Measurements from ENCODE around the gene POC1A.
A peak's percentile ranks its signal among the peaks of the same experiment; 100 is the strongest.

Gene POC1A

DNA sequence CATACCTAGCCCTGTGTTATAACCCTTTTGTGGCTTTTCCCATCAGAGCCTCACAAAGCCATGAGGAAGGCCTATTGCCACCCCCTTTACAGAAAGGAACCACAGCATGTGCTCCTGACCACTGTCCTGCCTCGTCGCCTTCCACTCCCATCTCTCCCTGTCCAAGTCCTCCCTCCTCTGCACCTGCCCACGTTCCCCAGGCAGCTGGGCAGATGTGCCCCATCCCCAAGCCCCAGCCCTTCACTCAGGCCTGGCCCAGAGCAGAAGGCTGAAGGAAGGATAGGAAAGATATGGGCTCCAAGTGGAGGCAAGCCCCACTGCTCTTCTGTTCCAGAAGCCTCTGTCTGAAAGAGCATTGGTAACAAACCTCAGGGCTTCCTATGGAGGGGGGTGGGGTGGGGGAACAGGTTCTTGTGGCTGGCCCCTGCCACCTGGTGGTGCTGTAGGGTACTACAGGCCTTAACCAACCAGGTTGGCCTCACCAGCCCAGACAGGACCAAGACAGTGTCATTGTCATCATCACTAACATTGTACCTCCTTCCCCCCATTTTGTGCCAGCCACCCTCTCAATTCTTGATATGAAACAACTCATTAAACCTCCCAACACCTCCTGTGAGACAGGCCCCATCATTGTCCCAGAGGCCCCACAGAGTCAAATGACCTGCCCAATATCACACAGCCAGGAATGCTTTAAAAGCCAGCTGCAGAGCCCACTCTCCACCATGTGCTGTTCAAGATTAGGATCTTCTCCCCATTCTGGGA, 10.0 kb downstream of the POC1A start:
- Mint-ChIP-seq H3K36me3 (ENCODE audit: low read depth) (peaks cover 6% of the 10 kb centered on the region), H3K4me3 (no peak overlapping the region), H3K9me3 (no peaks in the 10 kb centered on the region), H3K27me3 (ENCODE audit: low read depth, poor library complexity) (no peaks in the 10 kb centered on the region), H3K27ac (peak overlapping the region; percentile 59), H3K4me1 (no peaks in the 10 kb centered on the region)
- peak; percentile 91 for DNase-seq
- TF ChIP-seq, protein P1, sequence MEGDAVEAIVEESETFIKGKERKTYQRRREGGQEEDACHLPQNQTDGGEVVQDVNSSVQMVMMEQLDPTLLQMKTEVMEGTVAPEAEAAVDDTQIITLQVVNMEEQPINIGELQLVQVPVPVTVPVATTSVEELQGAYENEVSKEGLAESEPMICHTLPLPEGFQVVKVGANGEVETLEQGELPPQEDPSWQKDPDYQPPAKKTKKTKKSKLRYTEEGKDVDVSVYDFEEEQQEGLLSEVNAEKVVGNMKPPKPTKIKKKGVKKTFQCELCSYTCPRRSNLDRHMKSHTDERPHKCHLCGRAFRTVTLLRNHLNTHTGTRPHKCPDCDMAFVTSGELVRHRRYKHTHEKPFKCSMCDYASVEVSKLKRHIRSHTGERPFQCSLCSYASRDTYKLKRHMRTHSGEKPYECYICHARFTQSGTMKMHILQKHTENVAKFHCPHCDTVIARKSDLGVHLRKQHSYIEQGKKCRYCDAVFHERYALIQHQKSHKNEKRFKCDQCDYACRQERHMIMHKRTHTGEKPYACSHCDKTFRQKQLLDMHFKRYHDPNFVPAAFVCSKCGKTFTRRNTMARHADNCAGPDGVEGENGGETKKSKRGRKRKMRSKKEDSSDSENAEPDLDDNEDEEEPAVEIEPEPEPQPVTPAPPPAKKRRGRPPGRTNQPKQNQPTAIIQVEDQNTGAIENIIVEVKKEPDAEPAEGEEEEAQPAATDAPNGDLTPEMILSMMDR (IDR thresholded peaks at IDR 0.05): peak; percentile 94

DNA sequence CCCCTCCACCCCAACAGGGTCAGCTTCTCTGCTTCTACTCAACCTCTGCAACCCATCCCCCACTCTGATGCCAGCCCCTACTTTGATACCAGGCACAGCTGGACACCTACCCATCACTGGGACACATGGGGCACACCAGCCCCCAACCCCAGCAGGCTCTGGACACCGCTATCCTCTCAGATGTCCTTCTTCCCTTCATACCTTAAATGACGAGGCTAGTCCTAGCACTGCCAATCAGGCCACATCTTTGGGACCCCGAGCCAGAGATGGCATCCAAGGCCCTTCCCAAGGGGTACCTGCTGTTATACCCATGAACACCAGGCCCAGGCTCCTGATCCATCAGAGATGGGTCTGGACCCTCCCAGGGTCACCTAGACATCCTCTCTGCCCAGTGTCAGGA, 10.6 kb downstream of the POC1A start:
- H3K4me1 Mint-ChIP-seq: no peaks in the 10 kb centered on the region
- H3K9me3 Mint-ChIP-seq: no peaks in the 10 kb centered on the region
- no peak overlapping the region for H3K4me3 Mint-ChIP-seq
- H3K27me3 Mint-ChIP-seq (ENCODE audit: low read depth, poor library complexity): no peaks in the 10 kb centered on the region
- TF ChIP-seq, protein P1 (IDR thresholded peaks at IDR 0.05): no peak
- H3K36me3 Mint-ChIP-seq (ENCODE audit: low read depth): peaks cover 5% of the 10 kb centered on the region
- no peak overlapping the region for H3K27ac Mint-ChIP-seq
- no peak for DNase-seq

DNA sequence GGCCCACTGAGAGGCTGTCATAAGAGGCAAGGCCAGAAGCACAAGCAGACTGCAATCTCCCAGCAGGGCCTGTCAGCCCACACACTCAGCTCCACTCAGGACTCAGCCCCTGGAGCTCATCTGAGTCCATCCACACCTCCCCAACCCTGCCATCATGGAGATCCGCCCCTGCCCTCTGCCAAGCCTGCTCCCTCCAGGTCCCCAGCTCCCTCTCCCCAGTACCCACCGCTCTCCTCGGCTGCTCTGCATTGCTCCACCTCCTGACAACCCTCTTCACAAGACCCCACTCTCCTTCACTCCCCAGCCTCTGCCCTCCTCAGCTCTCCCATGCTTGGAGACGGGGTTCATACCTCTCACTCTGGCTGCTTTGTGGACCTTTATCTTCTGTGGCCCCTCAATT, 11.1 kb downstream of the POC1A start:
- H3K4me1 Mint-ChIP-seq: no peaks in the 10 kb centered on the region
- TF ChIP-seq, protein P1 (IDR thresholded peaks at IDR 0.05): no peak
- H3K27me3 Mint-ChIP-seq (ENCODE audit: low read depth, poor library complexity): no peaks in the 10 kb centered on the region
- H3K9me3 Mint-ChIP-seq: no peaks in the 10 kb centered on the region
- H3K27ac Mint-ChIP-seq: no peak overlapping the region
- DNase-seq: no peak
- H3K36me3 Mint-ChIP-seq (ENCODE audit: low read depth): peaks cover 7% of the 10 kb centered on the region
- H3K4me3 Mint-ChIP-seq: no peak overlapping the region

DNA sequence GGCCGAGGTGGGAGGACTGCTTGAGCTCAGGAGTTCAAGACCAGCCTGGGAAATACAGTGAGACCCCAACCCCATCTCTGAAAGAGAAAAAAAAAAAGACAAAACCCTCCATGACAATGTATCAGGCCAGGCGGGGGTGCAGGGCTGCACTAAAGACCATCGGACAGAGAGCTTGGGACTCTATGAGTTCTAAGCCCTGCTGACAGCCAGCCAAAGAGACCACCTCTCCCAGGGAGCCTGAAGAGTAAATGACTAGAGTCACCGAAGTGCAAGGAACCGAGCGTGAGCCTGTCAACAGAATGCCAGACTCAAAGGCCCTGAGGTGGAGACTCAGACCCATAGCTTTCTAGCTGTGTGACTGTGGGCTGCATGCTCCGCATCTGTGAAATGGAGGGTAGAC, 12.5 kb downstream of the POC1A start:
- no peaks in the 10 kb centered on the region for H3K9me3 Mint-ChIP-seq
- H3K4me1 Mint-ChIP-seq: no peaks in the 10 kb centered on the region
- H3K27ac Mint-ChIP-seq: no peak overlapping the region
- H3K4me3 Mint-ChIP-seq: no peak overlapping the region
- peaks cover 4% of the 10 kb centered on the region for H3K36me3 Mint-ChIP-seq (ENCODE audit: low read depth)
- no peaks in the 10 kb centered on the region for H3K27me3 Mint-ChIP-seq (ENCODE audit: low read depth, poor library complexity)
- no peak for DNase-seq
- TF ChIP-seq, protein P1 (IDR thresholded peaks at IDR 0.05): no peak

DNA sequence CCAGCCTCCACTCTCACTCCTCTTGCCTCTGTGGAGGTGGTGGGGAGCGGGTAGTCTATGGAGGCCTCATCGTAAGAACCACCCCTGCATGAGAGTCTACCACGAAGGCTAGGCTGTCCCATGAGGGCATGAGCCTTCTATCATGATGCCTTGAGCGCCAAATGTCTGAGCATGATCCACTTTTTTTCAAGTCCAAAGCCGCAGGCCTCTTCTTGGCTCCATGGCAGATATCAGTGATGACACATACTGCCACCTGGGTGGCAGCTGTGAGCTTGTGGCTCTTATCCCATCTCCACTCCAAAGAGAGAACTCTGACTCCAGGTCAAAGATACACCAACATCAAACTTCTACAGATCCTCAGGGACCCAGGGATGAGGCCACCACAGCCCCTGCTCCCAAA, 13.5 kb downstream of the POC1A start:
- H3K9me3 Mint-ChIP-seq: no peaks in the 10 kb centered on the region
- H3K27ac Mint-ChIP-seq: no peak overlapping the region
- peaks cover 4% of the 10 kb centered on the region for H3K36me3 Mint-ChIP-seq (ENCODE audit: low read depth)

More for the DNA sequence above, 13.5 kb downstream of the POC1A start:
- Mint-ChIP-seq H3K27me3 (ENCODE audit: low read depth, poor library complexity) (no peaks in the 10 kb centered on the region), H3K4me3 (no peak overlapping the region), H3K4me1 (no peaks in the 10 kb centered on the region)
- TF ChIP-seq, protein P1 (IDR thresholded peaks at IDR 0.05): no peak
- DNase-seq: no peak

Data from nephron progenitor cell (in vitro differentiated cells).